Neural progenitor cell (in vitro differentiated cells): ENCODE measurements around the gene STRIP2. TPM values are rescaled to one million over a fixed set of nuclear protein-coding genes. Genes with fewer than 3 reads are reported as not detected.

Experiments
- DNase-seq: peaks from one replicate; pipeline ENCODE4 v3.0.0-alpha.2; 2016; ENCODE audit warnings: low spot score
- H2AFZ ChIP-seq: fragments of 200-600 bp; sonication (generic); replicated peaks from 2 replicates; pipeline ENCODE4 v1.6.1; 2016; ENCODE audit warnings: antibody characterized with exemption
- H3F3A ChIP-seq: fragments of 200-600 bp; sonication (generic); 2 replicates; pipeline ENCODE4 v1.6.1; 2016; ENCODE audit warnings: antibody characterized with exemption, low read depth
- H3K27ac ChIP-seq: fragments of 200-600 bp; sonication (generic); 2 replicates; pipeline ENCODE4 v1.5.1; 2016; ENCODE audit warnings: mild to moderate bottlenecking
- H3K27me3 ChIP-seq: fragments of 200-600 bp; sonication (generic); 2 replicates; pipeline ENCODE4 v1.6.1; 2016; ENCODE audit warnings: mild to moderate bottlenecking, moderate library complexity
- H3K36me3 ChIP-seq: fragments of 200-600 bp; sonication (generic); 2 replicates; pipeline ENCODE4 v1.5.1; 2016
- H3K4me1 ChIP-seq: fragments of 200-600 bp; sonication (generic); 2 replicates; pipeline ENCODE4 v1.6.1; 2016; ENCODE audit warnings: mixed run types
- H3K4me2 ChIP-seq: fragments of 200-600 bp; sonication (generic); 2 replicates; pipeline ENCODE4 v1.6.1; 2016
- H3K4me3 ChIP-seq: fragments of 200-600 bp; sonication (generic); 2 replicates; pipeline ENCODE4 v1.5.1; 2016
- H3K79me2 ChIP-seq: fragments of 200-600 bp; sonication (generic); 2 replicates; pipeline ENCODE4 v1.6.1; 2016; ENCODE audit warnings: low read depth
- H3K9ac ChIP-seq: fragments of 200-600 bp; sonication (generic); 2 replicates; pipeline ENCODE4 v1.6.1; 2016
- H3K9me3 ChIP-seq: fragments of 200-600 bp; sonication (generic); 2 replicates; pipeline ENCODE4 v1.5.1; 2016; ENCODE audit warnings: low read depth
- H4K20me1 ChIP-seq: fragments of 200-600 bp; sonication (generic); 2 replicates; pipeline ENCODE4 v1.6.1; 2016; ENCODE audit warnings: low read depth
- H3K27ac Mint-ChIP-seq: 3 replicates; pipeline ENCODE4 v1.8.0; 2021; ENCODE audit warnings: mixed read lengths
- H3K27me3 Mint-ChIP-seq: 2 replicates; pipeline ENCODE4 v1.8.0; 2022; ENCODE audit warnings: low read depth, mild to moderate bottlenecking, inconsistent platforms, moderate library complexity, mixed read lengths; ENCODE audit not compliant: insufficient read depth
- H3K36me3 Mint-ChIP-seq: 3 replicates; pipeline ENCODE4 v1.8.0; 2021; ENCODE audit warnings: mixed read lengths
- H3K4me1 Mint-ChIP-seq: 3 replicates; pipeline ENCODE4 v1.8.0; 2021; ENCODE audit warnings: mixed read lengths
- H3K4me3 Mint-ChIP-seq: 3 replicates; pipeline ENCODE4 v1.8.0; 2021; ENCODE audit warnings: mild to moderate bottlenecking, moderate library complexity, mixed read lengths
- H3K9me3 Mint-ChIP-seq: 3 replicates; pipeline ENCODE4 v1.8.0; 2020; ENCODE audit warnings: mixed read lengths
- CTCF ChIP-seq: fragments of 200-600 bp; sonication (generic); IDR thresholded peaks from 2 replicates; pipeline ENCODE4 v1.5.1; 2017; ENCODE audit warnings: antibody characterized with exemption, mild to moderate bottlenecking
- EZH2 ChIP-seq: fragments of 200-600 bp; sonication (generic); IDR thresholded peaks from 2 replicates; pipeline ENCODE4 v1.6.1; 2017; ENCODE audit warnings: antibody characterized with exemption, mild to moderate bottlenecking, moderate library complexity
- EZH2phosphoT487 ChIP-seq: fragments of 200-600 bp; sonication (generic); IDR thresholded peaks from 2 replicates; pipeline ENCODE4 v1.6.1; 2017; ENCODE audit warnings: antibody characterized with exemption
- total RNA-seq: library from RNA; depleted of rRNA; stranded (reverse); fragments of >200 nt; gene quantifications from 2 replicates; pipeline ENCODE4 v1.2.3, GENCODE V29; 2015; ENCODE audit warnings: low replicate concordance

The STRIP2 gene
- total RNA-seq, 1 donor from 2014 or later = 11.6 TPM

- H3F3A ChIP-seq = peaks cover 16% of the 10 kb centered on the region
- no peak overlapping the region for H3K9ac ChIP-seq
- no peak overlapping the region for H3K4me2 ChIP-seq
- H3K4me1 ChIP-seq = peaks cover 40% of the 10 kb centered on the region
- no peaks in the 10 kb centered on the region for H3K36me3 ChIP-seq
- peaks cover 44% of the 10 kb centered on the region for H4K20me1 ChIP-seq
- no peak overlapping the region for H3K4me3 ChIP-seq
- H3K4me3 Mint-ChIP-seq = no peak overlapping the region
- no peak overlapping the region for H3K27ac ChIP-seq
- no peak overlapping the region for H2AFZ ChIP-seq
- no peak for DNase-seq
- peaks cover 7% of the 10 kb centered on the region for H3K36me3 Mint-ChIP-seq
- no peak overlapping the region for H3K27ac Mint-ChIP-seq
- no peaks in the 10 kb centered on the region for H3K79me2 ChIP-seq
- no peak for TF ChIP-seq EZH2phosphoT487
- TF ChIP-seq EZH2 = no peak
- no peak for TF ChIP-seq CTCF
- H3K9me3 Mint-ChIP-seq = no peaks in the 10 kb centered on the region
- peaks cover 28% of the 10 kb centered on the region for H3K4me1 Mint-ChIP-seq
- H3K27me3 ChIP-seq = no peaks in the 10 kb centered on the region
- H3K27me3 Mint-ChIP-seq = no peaks in the 10 kb centered on the region
- no peaks in the 10 kb centered on the region for H3K9me3 ChIP-seq
Observed at GRCh38 chr7:129386506-129386905, 47.7 kb upstream of the STRIP2 start.

- DNase-seq = peak; percentile 40
- Histone ChIP-seq H3K27me3 (no peaks in the 10 kb centered on the region), H3K9me3 (no peaks in the 10 kb centered on the region), H3K27ac (no peak overlapping the region), H3F3A (peaks cover 16% of the 10 kb centered on the region), H3K4me2 (peak overlapping the region; percentile 65), H4K20me1 (peaks cover 44% of the 10 kb centered on the region), H3K4me1 (peaks cover 40% of the 10 kb centered on the region), H3K79me2 (no peaks in the 10 kb centered on the region), H2AFZ (no peak overlapping the region), H3K36me3 (no peaks in the 10 kb centered on the region), H3K9ac (no peak overlapping the region), H3K4me3 (no peak overlapping the region)
- Mint-ChIP-seq H3K9me3 (no peaks in the 10 kb centered on the region), H3K36me3 (peaks cover 9% of the 10 kb centered on the region), H3K4me1 (peaks cover 28% of the 10 kb centered on the region), H3K27me3 (no peaks in the 10 kb centered on the region), H3K27ac (no peak overlapping the region), H3K4me3 (no peak overlapping the region)
- TF ChIP-seq CTCF (no peak), EZH2phosphoT487 (no peak), EZH2 (no peak)
Observed at GRCh38 chr7:129387537-129387936, 46.7 kb upstream of the STRIP2 start.

- Histone ChIP-seq H2AFZ (no peak overlapping the region), H3F3A (peaks cover 16% of the 10 kb centered on the region), H3K27me3 (no peaks in the 10 kb centered on the region), H3K4me2 (peak overlapping the region; percentile 65), H3K36me3 (no peaks in the 10 kb centered on the region), H3K79me2 (no peaks in the 10 kb centered on the region), H3K9me3 (no peaks in the 10 kb centered on the region), H3K4me1 (peaks cover 40% of the 10 kb centered on the region), H4K20me1 (peaks cover 43% of the 10 kb centered on the region), H3K27ac (no peak overlapping the region), H3K4me3 (no peak overlapping the region), H3K9ac (no peak overlapping the region)
- H3K36me3 Mint-ChIP-seq = peaks cover 8% of the 10 kb centered on the region
- H3K27me3 Mint-ChIP-seq = no peaks in the 10 kb centered on the region
- no peaks in the 10 kb centered on the region for H3K9me3 Mint-ChIP-seq
- no peak overlapping the region for H3K27ac Mint-ChIP-seq
- no peak for DNase-seq
- peaks cover 28% of the 10 kb centered on the region for H3K4me1 Mint-ChIP-seq
- no peak overlapping the region for H3K4me3 Mint-ChIP-seq
- no peak for TF ChIP-seq EZH2phosphoT487
- TF ChIP-seq EZH2 = no peak
- TF ChIP-seq CTCF = no peak
Observed at GRCh38 chr7:129388333-129389098, 45.7 kb upstream of the STRIP2 start.
